HTR-8/SVneo (cell line): Measurements from ENCODE around the gene CLRN3.

Experiments used
- DNase-seq: peaks from one replicate; pipeline ENCODE4 v3.0.0; 2011; ENCODE audit warnings: low spot score, mixed read lengths; ENCODE audit not compliant: insufficient read length
- FAIRE-seq: peaks from 2 replicates; lab custom pipeline; 2011; peaks lifted over from hg19 to GRCh38; lab: Jason Lieb, UNC

The CLRN3 gene

DNA sequence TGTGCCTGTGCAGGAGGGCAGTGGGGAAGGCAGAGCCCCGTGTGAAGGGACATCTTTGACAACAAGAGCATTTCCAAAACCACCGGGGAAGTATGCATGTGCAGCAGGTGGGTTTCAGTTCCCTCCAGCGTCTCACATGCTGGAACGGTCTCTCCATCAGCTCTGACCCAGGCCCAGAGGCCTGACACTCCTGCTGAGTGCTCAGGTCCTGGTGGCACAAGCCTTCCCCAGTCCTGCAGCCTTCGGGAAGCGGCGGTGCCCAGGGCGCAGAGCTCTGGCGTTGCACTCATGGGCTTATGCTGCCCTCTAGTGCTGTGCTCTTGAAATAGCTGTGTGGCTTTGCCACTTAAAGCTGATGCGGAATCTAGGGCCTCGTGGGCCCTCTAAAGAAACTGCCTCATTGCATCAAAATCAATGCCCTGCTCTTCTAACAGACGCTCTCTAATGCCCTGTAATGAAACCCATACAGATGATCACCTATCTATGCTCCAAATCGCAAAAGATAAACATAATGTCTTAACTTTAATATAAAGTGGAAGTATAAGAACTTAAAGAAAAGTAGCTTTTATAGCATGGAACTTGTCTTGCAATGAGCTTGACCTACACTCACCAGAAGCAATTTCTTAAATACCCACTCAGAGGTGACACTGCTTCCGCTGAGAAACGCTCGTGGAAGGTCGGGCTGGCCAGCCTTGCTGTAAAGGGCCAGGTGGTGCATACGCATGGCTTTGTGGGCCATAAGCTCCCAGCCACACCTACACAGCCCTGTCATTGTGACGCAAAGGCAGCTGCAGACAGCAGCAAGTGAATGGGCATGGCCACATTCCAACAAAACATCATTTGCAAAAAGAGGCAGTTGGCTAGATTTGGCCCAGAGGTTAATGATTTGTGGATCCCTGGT is 38.6 kb downstream of the CLRN3 start:
- no peak for FAIRE-seq

GRCh38 chr10:127852456-127852855 is 40.3 kb downstream of the CLRN3 start:
- no peak for FAIRE-seq

More for the DNA sequence above, 38.6 kb downstream of the CLRN3 start:
- peak; percentile 71 for DNase-seq

GRCh38 chr10:127851661-127852194 is 41.0 kb downstream of the CLRN3 start:
- DNase-seq, result no peak
- FAIRE-seq, result no peak

More at GRCh38 chr10:127852456-127852855, 40.3 kb downstream of the CLRN3 start:
- DNase-seq, result no peak

DNA sequence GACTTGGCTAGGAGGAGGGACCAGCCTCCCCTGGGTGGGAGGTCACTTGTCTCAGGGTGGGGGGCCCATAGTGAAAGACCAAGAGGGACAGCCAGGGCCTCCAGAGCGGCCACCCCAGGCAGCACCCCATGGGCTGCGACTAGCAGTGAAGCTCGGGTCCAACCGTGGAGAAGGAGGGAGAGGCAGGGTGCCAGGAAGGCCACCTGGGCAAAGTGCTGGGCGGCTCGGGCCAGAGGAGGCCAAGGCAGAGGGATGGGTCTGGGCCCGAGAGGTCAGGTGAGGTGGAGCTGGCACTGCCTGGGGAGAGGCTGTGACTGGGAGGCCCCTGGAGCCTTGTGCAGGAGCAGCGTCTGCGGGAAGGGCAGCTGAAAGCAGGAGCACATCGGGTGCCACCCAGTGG is 41.8 kb downstream of the CLRN3 start:
- DNase-seq (no peak), FAIRE-seq (no peak)

- FAIRE-seq (no peak), DNase-seq (no peak)
These were observed 42.8 kb downstream of the CLRN3 start for GRCh38 chr10:127849921-127850320.

DNA sequence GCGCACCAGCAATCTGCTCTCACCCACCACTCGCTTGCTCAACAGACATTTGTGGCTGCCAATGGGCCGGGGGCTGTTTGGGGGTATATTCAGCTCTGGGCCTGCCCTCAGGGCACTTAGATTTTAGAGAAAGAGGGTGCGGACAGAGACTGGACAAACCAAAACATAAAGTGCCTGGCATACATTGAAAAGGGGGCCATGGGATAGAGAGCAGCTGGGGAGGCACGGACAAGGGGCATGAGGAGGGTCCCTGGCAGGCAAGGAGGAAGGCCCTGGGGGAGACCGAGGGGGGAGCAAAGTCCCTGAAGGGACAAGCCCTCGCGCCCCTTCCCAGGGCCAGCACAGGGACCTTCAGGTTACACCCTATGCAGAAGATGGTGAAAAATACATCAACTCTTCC is 43.5 kb downstream of the CLRN3 start:
- FAIRE-seq (no peak), DNase-seq (no peak)

DNA sequence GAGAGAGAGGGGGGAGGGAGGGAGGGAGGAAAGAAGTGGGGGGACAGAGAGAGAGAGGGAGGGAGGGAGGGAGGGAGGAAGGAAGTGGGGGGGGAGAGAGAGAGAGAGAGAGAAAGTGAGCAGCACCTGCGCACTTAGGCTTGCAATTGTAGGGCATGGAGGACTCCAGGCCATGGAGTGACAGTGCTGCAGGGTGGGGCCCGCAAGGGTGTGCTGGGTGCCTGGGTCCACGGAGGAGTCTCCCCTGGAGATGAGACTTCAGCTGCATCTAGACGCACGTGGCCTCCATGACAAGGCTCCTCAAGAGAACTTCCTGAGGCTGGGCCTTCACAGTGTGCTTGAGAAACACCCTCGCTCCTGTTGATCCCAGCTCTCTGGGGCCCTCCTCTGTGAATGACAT is 44.5 kb downstream of the CLRN3 start:
- DNase-seq (no peak), FAIRE-seq (no peak)

DNA sequence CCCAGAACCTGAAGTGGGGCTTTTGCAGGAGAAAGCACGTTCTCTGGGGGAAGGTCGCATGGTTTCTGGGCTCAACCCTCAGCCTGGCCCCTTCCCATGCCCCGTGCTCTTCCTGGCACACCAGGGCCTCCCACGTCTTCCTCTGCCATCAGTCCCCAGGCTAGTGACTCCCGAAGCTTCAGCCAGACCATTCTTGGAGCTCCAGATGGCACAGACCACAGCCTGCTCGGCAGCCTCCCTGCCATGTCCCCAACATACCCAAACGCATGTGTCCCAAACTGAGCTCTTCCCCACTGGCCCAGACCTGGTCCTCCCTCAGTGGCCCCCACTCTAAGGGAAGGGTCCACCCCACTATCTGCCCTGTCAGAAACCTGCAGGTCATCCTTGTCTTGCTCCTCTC is 47.0 kb downstream of the CLRN3 start:
- FAIRE-seq (no peak), DNase-seq (no peak)

- FAIRE-seq (no peak), DNase-seq (no peak)
These were observed 51.9 kb downstream of the CLRN3 start for GRCh38 chr10:127840884-127841283.

DNA sequence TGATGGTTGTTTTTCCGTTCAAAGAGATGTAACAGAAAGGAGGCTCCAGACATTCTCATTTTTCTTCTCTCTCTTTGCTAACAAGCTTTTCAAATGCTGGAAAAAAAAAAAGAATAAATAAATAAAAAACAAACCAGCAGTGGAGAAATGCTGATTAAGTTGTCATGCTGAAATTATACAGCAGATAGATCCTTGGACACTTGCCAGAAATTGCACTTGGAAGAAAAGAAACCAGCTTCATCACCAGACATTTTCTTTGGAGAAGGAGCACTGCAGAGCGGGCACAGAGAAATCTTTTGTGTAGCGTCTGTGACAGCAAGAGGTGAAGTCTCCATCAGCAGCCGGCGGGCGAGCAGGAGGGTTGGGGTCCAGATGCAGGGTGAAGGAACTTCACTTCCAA is 55.8 kb downstream of the CLRN3 start:
- FAIRE-seq (no peak), DNase-seq (no peak)

DNA sequence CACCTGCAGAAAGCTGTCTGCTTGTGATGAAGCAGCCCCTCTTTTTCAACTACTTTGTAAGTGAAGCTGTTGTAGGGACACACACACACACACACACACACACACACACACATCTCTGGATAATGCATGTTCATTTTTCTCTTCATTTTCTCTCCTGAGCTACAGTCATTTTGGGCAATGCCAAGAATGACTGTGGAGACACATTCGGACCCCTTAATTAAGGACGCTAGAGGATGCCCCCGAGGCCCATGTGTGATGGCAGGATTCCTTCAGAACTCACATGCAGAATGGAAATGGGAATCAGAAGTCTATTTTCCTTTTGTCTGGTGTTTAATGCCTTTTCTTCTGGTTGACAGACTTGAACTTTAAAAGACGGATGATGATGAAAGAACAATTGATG is 56.6 kb downstream of the CLRN3 start:
- no peak for DNase-seq
- FAIRE-seq, result no peak

DNA sequence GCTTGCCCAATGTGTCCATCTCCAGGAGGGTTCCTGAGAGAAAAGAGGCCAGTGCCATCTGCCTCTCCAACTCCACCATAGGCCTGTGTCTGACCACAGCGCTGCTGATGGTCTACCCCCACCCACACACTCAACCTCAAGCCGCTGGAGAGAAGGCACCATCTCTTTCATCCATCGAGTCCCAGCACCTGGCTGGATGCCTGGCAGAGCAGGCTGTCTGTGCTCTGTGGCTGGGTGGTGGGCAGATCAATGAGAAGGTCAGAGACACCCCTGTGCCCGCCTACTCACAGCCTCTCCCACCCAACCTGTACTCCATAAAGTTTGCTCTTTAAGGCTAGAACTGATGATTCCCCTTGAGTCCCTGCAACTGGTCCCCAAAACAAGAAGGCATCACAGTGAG is 58.0 kb downstream of the CLRN3 start:
- no peak for DNase-seq
- FAIRE-seq, result no peak

DNA sequence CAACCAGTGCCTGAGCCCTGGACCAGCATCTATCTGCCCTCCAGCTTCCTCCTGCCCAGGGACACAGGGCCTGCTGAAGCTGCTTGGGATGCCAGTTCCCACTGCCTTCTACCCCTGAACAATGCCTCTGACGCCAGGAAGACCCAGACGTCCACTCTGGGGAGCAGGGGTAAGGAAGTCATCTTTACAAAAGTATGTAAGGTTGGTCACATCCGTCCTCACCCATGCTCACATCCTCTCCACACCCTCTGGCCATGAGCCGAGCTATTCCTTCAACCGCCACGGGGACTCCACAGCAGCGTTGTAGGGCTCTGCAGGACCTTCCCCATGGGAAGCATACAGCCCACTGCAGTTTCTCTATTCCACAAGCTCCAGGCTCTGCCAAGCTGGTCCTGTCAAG is 58.5 kb downstream of the CLRN3 start:
- no peak for DNase-seq
- no peak for FAIRE-seq

GRCh38 chr10:127833804-127834203 is 58.9 kb downstream of the CLRN3 start:
- no peak for DNase-seq
- no peak for FAIRE-seq

DNA sequence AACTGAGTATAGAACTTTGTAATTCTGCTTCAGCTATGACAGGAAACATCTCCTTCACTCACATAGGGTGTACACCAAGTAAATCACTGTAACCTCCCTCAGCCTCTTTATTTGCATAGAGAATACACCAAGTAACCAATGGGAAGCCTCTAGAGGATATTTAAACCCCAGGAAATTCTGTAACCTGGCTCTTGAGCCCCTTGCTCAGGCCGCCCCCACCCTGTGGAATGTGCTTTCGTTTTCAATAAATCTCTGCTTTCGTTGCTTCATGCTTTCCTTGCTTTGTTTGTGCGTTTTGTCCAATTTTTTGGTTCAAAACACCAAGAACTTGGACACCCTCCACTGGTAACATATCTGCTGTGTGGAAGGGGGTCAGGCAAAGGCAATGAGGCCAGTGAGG is 60.2 kb downstream of the CLRN3 start:
- FAIRE-seq (no peak), DNase-seq (no peak)

DNA sequence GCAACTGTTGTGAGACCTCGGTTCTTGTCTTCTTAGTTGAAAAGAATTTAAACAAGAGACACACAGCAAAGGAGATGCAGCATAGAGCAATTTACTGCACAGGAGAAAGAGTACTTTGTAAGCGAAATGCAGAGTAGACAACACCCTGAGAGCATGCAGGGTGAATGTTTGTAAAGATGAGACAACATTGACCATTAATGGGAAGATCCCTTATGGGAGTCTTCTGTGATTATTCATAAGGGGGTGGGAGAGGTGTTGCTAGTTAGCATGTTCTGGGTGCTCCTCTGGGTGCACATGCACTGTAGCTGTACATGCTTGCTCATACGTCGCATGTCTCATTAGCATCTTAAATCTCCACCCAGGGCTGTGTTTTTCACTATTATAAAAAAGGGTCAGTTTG is 62.3 kb downstream of the CLRN3 start:
- DNase-seq, result no peak
- no peak for FAIRE-seq
